HG02981 (cell line): ENCODE results near the gene ADCY7.

Experiments
- ATAC-seq: cut with Tn5 transposase; IDR thresholded peaks from one replicate; pipeline ENCODE4 v1.9.1; 2021; ENCODE audit warnings: mild to moderate bottlenecking, moderate library complexity; ENCODE audit not compliant: unreplicated experiment

Gene ADCY7

GRCh38 chr16:50310308-50311133, 44.2 kb downstream of the ADCY7 start:
- no peak for ATAC-seq

DNA sequence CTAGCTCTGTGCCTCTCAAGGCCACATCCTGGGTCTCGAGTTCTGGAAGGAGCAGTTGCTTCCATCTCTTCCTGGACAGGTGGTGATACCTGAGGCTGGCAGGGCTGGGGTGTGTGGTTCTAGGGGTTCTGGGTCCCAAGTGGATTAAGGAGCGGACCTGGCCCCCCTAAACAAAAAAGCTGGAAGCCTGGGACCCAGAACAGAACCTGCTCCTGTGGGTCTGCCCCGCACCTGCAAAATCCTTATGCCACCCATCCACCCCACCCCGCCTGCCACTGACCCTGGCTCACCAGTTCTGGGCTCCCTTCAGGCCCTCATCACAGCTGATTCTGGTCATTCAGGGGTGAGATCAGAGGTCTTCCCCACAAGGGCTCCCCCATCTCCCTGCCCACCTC, 44.8 kb downstream of the ADCY7 start:
- no peak for ATAC-seq

- no peak for ATAC-seq
These were observed 45.6 kb downstream of the ADCY7 start for GRCh38 chr16:50311891-50312501.

- no peak for ATAC-seq
These were observed 47.5 kb downstream of the ADCY7 start for GRCh38 chr16:50313596-50314478.

DNA sequence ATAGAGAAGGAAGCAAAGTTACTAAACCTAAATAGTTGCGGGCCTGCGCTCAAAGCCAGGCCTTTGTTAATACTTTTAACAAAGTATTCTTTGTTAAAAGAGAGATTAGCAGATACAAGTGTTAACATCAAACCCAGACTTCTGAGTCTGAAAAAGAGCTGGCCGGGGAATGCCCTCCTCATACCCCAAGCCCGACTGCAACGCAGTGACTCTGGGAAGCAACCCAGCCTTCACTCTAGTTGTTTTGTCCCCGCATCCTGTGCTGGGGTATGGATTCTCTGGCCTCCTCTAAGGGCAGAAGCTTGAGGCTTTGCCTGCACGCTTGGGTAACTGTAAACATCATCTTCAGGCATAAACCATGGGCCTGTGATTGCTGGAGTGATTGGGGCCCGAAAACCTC, 48.3 kb downstream of the ADCY7 start:
- no peak for ATAC-seq

- no peak for ATAC-seq
These were observed 49.1 kb downstream of the ADCY7 start for GRCh38 chr16:50315346-50315997.

GRCh38 chr16:50316102-50316847, 49.9 kb downstream of the ADCY7 start:
- ATAC-seq, result no peak

- no peak for ATAC-seq
These were observed 50.7 kb downstream of the ADCY7 start for GRCh38 chr16:50316848-50317630.

- ATAC-seq, result no peak
These were observed 52.6 kb downstream of the ADCY7 start for GRCh38 chr16:50318796-50319578.

GRCh38 chr16:50320310-50320709, 54.0 kb downstream of the ADCY7 start:
- no peak for ATAC-seq

GRCh38 chr16:50322333-50322732, 56.0 kb downstream of the ADCY7 start:
- ATAC-seq, result no peak

DNA sequence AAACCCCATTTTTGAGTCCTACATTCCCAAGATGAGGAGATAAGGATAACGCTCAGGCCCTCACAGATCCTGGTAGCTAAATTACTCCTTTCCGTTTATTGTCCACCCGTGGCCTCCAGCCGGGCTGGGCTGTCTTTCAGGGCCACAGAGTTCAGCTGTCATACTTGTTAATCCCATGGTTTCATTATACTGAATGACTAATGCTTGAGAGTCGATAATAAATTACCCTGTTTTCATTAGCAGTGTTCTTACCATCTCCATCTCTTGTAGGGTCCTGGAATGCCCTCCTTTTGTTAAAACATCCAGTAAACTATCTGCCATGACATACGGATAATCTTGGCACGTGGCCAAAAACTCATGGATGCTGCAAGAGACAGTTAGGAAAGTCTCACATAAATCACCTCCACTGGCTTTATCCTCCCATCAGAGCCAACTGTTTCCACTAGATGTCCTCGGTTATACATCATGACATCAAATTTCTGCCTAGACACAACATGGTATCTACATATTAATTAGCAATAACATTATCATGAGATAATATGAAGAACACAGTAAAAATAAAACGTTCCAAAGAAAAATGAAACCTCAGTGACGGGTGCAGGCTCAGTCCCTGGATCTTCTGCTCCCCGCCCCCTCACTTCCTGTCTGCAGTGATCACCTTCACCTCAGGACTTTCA, 57.1 kb downstream of the ADCY7 start:
- no peak for ATAC-seq

DNA sequence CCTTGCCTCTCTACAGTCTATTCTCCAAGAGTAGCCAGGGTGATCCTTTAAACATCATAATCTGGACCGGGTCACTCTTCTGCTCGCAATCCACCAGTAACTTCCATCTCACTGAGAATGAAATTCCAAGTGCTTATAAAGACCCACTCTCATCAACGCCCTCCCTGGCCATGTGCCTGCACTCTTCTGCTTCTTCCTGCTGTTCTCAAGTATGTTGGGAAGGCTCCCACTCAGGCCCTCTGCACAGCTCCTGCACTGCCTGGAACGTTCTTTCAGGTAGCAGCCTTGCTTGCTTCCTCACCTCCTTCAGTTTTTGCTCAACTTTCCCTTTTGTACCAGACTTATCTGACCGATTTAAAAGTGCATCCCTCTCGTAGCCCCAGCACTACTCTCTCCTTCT, 58.0 kb downstream of the ADCY7 start:
- no peak for ATAC-seq

DNA sequence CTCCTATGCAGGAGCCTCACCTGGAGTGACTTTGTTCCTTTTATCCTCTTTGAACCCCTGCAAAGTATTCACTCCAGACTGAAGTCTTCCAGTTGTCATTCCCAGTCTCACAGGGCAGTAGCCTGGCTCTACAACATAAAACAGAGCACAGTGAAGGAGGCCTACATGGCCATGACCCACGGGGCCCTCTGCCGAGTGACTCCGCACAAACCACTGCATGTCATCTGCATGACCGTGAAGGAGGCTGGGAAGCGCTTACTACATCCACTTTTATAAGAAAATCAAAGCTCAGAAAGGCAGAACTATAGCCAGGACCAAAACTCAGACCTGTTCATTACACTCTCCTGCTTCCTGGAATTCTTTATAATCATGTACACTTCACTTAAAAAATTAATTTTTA, 59.9 kb downstream of the ADCY7 start:
- no peak for ATAC-seq

DNA sequence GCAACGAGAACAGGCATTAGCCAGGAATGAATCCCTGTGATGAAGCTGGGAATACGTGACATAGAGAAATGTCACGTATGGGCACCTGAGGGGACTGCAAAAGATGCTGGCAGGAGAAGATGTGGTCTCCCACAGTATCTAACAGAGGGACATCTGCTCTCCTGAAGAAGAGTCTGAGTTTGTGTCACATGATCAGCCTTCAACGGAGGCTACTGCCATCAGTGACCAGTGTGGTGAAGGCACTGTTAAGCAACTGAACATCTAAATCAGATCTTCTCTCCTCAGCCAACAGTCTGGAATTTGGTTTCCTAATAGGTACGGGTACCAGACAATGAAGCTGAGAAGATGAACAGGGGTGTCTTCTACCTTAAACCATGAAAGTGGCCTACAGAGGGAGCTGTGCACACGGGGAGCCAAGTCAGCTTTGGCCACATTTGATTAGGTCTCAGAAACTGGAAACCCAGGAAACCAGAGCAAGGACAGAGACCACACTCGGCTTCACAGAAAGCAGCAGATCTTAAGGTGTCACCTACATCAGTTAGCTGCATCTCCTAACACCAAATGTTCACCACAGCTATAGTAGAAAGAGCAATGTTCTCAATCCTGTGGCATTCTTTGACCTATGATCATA, 60.6 kb downstream of the ADCY7 start:
- ATAC-seq, result peak; percentile 72

DNA sequence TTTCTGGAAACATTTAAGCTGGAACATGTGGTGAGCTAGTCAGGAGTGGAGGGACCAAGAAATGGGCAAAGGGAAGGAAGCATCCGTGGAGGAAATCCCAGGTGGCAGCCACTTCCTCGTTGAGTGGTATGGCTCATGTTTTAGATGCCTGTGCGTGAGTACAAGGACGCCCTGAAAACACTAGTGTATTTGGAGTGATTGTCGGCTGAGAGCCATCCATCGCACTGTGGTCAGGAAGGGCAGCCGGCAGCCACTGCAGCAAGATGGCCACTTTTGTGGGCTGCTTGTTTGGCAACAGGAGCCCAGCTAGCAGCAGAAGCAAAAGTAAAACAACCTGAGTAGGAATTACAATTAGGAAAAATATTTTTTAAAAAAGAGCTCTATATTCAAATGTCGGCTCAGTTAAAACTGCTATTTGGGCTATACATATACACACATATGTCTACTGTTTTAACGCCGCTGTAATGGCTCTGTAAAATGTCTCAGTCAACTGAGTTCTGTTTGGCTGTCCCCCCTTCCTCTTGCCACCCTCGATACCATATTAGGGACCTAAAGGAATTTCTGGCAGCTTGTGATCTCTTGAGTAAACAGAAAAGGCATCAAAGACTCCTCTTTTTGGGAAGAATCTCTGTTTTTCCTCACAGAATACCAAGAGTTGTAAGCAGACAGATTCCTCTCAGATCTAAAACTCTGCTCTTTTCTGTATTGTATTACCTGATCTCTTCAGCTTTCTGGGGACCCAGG, 63.3 kb downstream of the ADCY7 start:
- no peak for ATAC-seq

GRCh38 chr16:50331570-50331969, 65.2 kb downstream of the ADCY7 start:
- no peak for ATAC-seq
